H1 (cell line): ENCODE measurements around the gene HBD. TPM values are rescaled to one million over a fixed set of nuclear protein-coding genes. Genes with fewer than 3 reads are reported as not detected.

Source experiments
- BRCA1 ChIP-seq: IDR thresholded peaks from 2 replicates; pipeline ENCODE4 v1.6.1; 2012; ENCODE audit warnings: low read depth, low read length, improper control_type of control experiment
- CTCF ChIP-seq, 3 experiments: IDR thresholded peaks; 1 replicate in 2 of 3; 2 replicates in 1 of 3; pipeline versions ENCODE4 v1.5.1 to v1.6.1; 2011; ENCODE audit warnings: low read length in 3 of 3, mild to moderate bottlenecking in 3 of 3, inconsistent platforms in 2 of 3, low read depth in 1 of 3, moderate library complexity in 1 of 3; ENCODE audit not compliant: insufficient read depth in 1 of 3; ENCODE audit errors: control extremely low read depth in 1 of 3
- GABPA ChIP-seq: IDR thresholded peaks from 2 replicates; pipeline ENCODE4 v1.6.1; 2011; ENCODE audit warnings: mild to moderate bottlenecking, low read length, moderate library complexity, borderline replicate concordance; ENCODE audit not compliant: insufficient read depth
- MAFK ChIP-seq: IDR thresholded peaks from 2 replicates; pipeline ENCODE4 v1.6.1; 2012; ENCODE audit warnings: low read depth, mild to moderate bottlenecking, improper control_type of control experiment, low read length
- NANOG ChIP-seq: IDR thresholded peaks from 2 replicates; pipeline ENCODE4 v1.6.1; 2011; ENCODE audit warnings: low read length, low read depth, mild to moderate bottlenecking, inconsistent platforms; ENCODE audit not compliant: insufficient read depth, poor library complexity, severe bottlenecking
- SAP30 ChIP-seq: fragments of 300-600 bp; sonication (generic); IDR thresholded peaks from 2 replicates; pipeline ENCODE4 v1.7.1; 2012; ENCODE audit warnings: low read length, moderate library complexity, mild to moderate bottlenecking, inconsistent platforms; ENCODE audit not compliant: insufficient read depth, insufficient replicate concordance
- polyA plus RNA-seq, 7 experiments: library from polyadenylated mRNA; depleted of rRNA in 3 of 7; stranded (reverse) in 5 of 7; unstranded in 2 of 7; fragments of >200 nt in 5 of 7; fragments of 200-250 nt in 2 of 7; gene quantifications; 1 replicate in 5 of 7; 2 replicates in 1 of 7; 4 replicates in 1 of 7; pipeline versions ENCODE4 v1.2.1 to v1.2.3, GENCODE V29; 2011 to 2013; ENCODE audit warnings: missing spikeins in 2 of 7, mixed read lengths in 2 of 7
- total RNA-seq: library from RNA; stranded (reverse); fragmentation: NEBNext Ultra II Directional; extraction: Animal tissue kit (Norgen Biotek cat#: 25700); gene quantifications from 2 replicates; pipeline ENCODE4 v1.2.1, GENCODE V29; 2021

HBD gene
- total and polyA plus RNA-seq, 2 of the 8 experiments (the other 6 are each of a cell fraction or from before 2014, with no cell fraction given) = not detected

GRCh38 chr11:5276697-5277096 is 42.4 kb upstream of the HBD start (continued):
- TF ChIP-seq MAFK (no peak), NANOG (no peak), GABPA (no peak), BRCA1 (no peak), CTCF (IDR thresholded peaks at IDR 0.05; ENCODE audit: control extremely low read depth in 1 of 3, insufficient read depth in 1 of 3, low read depth in 1 of 3, low read length in 3 of 3) (no peak), SAP30 (no peak)
